ENCODE data around the gene PYM1.
"Not testable (repeated sequence)": the region's sequence is repeated elsewhere in the genome, so short reads cannot be mapped to it uniquely, and the experiment has no call there.

DNA sequence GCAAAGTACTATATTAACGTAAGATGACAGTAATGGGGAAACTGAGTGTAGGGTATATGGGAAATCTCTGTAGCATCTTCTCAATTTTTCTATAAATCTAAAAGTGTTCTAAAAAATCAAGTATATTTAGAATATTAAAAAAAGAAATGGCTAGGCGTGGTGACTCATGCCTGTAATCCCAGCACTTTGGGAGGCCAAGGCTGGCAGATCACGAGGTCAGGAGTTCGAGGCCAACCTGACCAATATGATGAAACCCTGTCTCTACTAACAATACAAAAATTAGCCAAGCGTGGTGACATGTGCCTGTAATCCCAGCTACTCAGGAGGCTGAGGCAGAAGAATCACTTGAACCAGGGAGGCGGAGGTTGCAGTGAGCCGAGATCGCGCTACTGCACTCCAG lies 4.0 kb downstream of the PYM1 start:
- not testable (repeated sequence) for TF ChIP-seq MXI1 (IDR thresholded peaks at IDR 0.05; ENCODE audit: low read depth, low read length); SMC3 (IDR thresholded peaks at IDR 0.05; ENCODE audit: low read depth, low read length); REST (IDR thresholded peaks at IDR 0.05; ENCODE audit: low read depth, low read length); EZH2phosphoT487 (IDR thresholded peaks at IDR 0.05; ENCODE audit: borderline replicate concordance, low read depth); MAX (IDR thresholded peaks at IDR 0.05; ENCODE audit: low read depth)
- TF ChIP-seq, protein P1, sequence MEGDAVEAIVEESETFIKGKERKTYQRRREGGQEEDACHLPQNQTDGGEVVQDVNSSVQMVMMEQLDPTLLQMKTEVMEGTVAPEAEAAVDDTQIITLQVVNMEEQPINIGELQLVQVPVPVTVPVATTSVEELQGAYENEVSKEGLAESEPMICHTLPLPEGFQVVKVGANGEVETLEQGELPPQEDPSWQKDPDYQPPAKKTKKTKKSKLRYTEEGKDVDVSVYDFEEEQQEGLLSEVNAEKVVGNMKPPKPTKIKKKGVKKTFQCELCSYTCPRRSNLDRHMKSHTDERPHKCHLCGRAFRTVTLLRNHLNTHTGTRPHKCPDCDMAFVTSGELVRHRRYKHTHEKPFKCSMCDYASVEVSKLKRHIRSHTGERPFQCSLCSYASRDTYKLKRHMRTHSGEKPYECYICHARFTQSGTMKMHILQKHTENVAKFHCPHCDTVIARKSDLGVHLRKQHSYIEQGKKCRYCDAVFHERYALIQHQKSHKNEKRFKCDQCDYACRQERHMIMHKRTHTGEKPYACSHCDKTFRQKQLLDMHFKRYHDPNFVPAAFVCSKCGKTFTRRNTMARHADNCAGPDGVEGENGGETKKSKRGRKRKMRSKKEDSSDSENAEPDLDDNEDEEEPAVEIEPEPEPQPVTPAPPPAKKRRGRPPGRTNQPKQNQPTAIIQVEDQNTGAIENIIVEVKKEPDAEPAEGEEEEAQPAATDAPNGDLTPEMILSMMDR (IDR thresholded peaks at IDR 0.05): not testable (repeated sequence)
